ENCODE measurements around the gene FAM120AOS. TPM values are rescaled to one million over a fixed set of nuclear protein-coding genes. Genes with fewer than 3 reads are reported as not detected.

Gene FAM120AOS
- total RNA-seq, 2 experiments from 2014 or later, result 34.9 to 35.4 TPM

Other genes starting within 250 kb of the FAM120AOS start
- gene FAM120A, start 1.9 kb downstream of the FAM120AOS start, total RNA-seq, result 100 to 1,000 TPM; 118 to 135 TPM
- 10 to 100 TPM; 29.3 to 29.4 TPM for gene PHF2, start 123.0 kb upstream of the FAM120AOS start, total RNA-seq

All from activated CD4-positive, alpha-beta T cell treated with anti-CD3 and anti-CD28 coated beads, Interleukin-2, amount 10 ng/mL, durations not matched to agents 7 days and 5 days (primary cell).